ENCODE measurements around the gene TMUB2. TPM values are rescaled to one million over a fixed set of nuclear protein-coding genes. Genes with fewer than 3 reads are reported as not detected.
A peak's percentile ranks its signal among the peaks of the same experiment; 100 is the strongest.

Gene TMUB2
- total and polyA plus RNA-seq, 9 of the 15 experiments (the other 6 are each of a cell fraction or from before 2014, with no cell fraction given) = 4.1 to 29.8 (median 16.3) TPM

GRCh38 chr17:44159519-44160210 lies 27.1 kb upstream of the TMUB2 start (continued):
- TF ChIP-seq CHD7 (IDR thresholded peaks at IDR 0.05; ENCODE audit: low read depth, low read length) (no peak), CTBP1 (IDR thresholded peaks at IDR 0.05; ENCODE audit: borderline replicate concordance) (peak; percentile 78), TCF3 (CRISPR knock-in tag; IDR thresholded peaks at IDR 0.05) (peak; percentile 82), CXXC5 (CRISPR knock-in tag; IDR thresholded peaks at IDR 0.05) (peak; percentile 59; the same call in 1 of the 2 replicates), FOXP1 (CRISPR knock-in tag; IDR thresholded peaks at IDR 0.05) (peak; percentile 66; the same call in 1 of the 2 replicates), ATF7 (IDR thresholded peaks at IDR 0.05) (peak; percentile 86), PBX2 (CRISPR knock-in tag; IDR thresholded peaks at IDR 0.05; ENCODE audit: low read depth) (no peak), PBX2 (tag; conservative IDR thresholded peaks at IDR 0.05; ENCODE audit: low read depth) (no peak)
- TF ChIP-seq, protein P1, sequence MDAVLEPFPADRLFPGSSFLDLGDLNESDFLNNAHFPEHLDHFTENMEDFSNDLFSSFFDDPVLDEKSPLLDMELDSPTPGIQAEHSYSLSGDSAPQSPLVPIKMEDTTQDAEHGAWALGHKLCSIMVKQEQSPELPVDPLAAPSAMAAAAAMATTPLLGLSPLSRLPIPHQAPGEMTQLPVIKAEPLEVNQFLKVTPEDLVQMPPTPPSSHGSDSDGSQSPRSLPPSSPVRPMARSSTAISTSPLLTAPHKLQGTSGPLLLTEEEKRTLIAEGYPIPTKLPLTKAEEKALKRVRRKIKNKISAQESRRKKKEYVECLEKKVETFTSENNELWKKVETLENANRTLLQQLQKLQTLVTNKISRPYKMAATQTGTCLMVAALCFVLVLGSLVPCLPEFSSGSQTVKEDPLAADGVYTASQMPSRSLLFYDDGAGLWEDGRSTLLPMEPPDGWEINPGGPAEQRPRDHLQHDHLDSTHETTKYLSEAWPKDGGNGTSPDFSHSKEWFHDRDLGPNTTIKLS (IDR thresholded peaks at IDR 0.05; ENCODE audit: borderline replicate concordance, low read depth) = 0 out of 2 replicates have a peak, but pooled peaks have one; percentile 46
- TF ChIP-seq, protein P2, sequence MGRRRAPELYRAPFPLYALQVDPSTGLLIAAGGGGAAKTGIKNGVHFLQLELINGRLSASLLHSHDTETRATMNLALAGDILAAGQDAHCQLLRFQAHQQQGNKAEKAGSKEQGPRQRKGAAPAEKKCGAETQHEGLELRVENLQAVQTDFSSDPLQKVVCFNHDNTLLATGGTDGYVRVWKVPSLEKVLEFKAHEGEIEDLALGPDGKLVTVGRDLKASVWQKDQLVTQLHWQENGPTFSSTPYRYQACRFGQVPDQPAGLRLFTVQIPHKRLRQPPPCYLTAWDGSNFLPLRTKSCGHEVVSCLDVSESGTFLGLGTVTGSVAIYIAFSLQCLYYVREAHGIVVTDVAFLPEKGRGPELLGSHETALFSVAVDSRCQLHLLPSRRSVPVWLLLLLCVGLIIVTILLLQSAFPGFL (CRISPR knock-in tag; IDR thresholded peaks at IDR 0.05) = no peak

Data from K562 (cell line).